ENCODE measurements around the gene MTF2. TPM values are rescaled to one million over a fixed set of nuclear protein-coding genes. Genes with fewer than 3 reads are reported as not detected.
A peak's percentile ranks its signal among the peaks of the same experiment; 100 is the strongest.

Gene MTF2
- total RNA-seq, 2 donors from 2014 or later: 85.0 to 103 TPM

GRCh38 chr1:93109578-93109977 lies 30.5 kb downstream of the MTF2 start:
- peaks cover 18% of the 10 kb centered on the region for H3K9me3 Mint-ChIP-seq
- no peak overlapping the region for H3K27ac ChIP-seq (ENCODE audit: low read depth, low read length)
- 94 to 99% methylated on average over 2 of the region's 2 CpGs for WGBS, 2 experiments (ENCODE audit: insufficient coverage in 1 of 2, insufficient read length in 1 of 2)

GRCh38 chr1:93111065-93111464 lies 32.0 kb downstream of the MTF2 start:
- Mint-ChIP-seq H3K4me3 (no peak overlapping the region), H3K4me1 (peaks cover 5% of the 10 kb centered on the region), H3K9me3 (peaks cover 14% of the 10 kb centered on the region), H3K27ac (no peak overlapping the region), H3K27me3 (ENCODE audit: insufficient read depth) (no peaks in the 10 kb centered on the region), H3K36me3 (ENCODE audit: low read depth) (peaks cover 51% of the 10 kb centered on the region)
- peaks cover 83% of the 10 kb centered on the region for H3K36me3 ChIP-seq (ENCODE audit: control insufficient read depth, insufficient read depth, low read length)
- TF ChIP-seq, protein P1, sequence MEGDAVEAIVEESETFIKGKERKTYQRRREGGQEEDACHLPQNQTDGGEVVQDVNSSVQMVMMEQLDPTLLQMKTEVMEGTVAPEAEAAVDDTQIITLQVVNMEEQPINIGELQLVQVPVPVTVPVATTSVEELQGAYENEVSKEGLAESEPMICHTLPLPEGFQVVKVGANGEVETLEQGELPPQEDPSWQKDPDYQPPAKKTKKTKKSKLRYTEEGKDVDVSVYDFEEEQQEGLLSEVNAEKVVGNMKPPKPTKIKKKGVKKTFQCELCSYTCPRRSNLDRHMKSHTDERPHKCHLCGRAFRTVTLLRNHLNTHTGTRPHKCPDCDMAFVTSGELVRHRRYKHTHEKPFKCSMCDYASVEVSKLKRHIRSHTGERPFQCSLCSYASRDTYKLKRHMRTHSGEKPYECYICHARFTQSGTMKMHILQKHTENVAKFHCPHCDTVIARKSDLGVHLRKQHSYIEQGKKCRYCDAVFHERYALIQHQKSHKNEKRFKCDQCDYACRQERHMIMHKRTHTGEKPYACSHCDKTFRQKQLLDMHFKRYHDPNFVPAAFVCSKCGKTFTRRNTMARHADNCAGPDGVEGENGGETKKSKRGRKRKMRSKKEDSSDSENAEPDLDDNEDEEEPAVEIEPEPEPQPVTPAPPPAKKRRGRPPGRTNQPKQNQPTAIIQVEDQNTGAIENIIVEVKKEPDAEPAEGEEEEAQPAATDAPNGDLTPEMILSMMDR (conservative IDR thresholded peaks at IDR 0.05): no peak
- 90% methylated on average over 1 of the region's 1 CpG; no CpG with 5 or more reads in 1 of the 2 experiments for WGBS, 2 experiments (ENCODE audit: insufficient coverage in 1 of 2, insufficient read length in 1 of 2)
- no peak for DNase-seq
- no peak overlapping the region for H3K4me3 ChIP-seq (ENCODE audit: low read length)
- no peak overlapping the region for H3K27ac ChIP-seq (ENCODE audit: low read depth, low read length)
- no peaks in the 10 kb centered on the region for H3K4me1 ChIP-seq (ENCODE audit: control insufficient read depth, insufficient read depth, low read length)
- peaks cover 29% of the 10 kb centered on the region for H3K9me3 ChIP-seq (ENCODE audit: control insufficient read depth, low read length)
- H3K27me3 ChIP-seq (ENCODE audit: control insufficient read depth, insufficient read depth, low read length, poor library complexity, severe bottlenecking): no peaks in the 10 kb centered on the region
- no peak overlapping the region for H3K9ac ChIP-seq (ENCODE audit: extremely low read depth, low read length, poor library complexity, severe bottlenecking)

More at GRCh38 chr1:93109578-93109977, 30.5 kb downstream of the MTF2 start:
- Histone ChIP-seq H3K4me1 (ENCODE audit: control insufficient read depth, insufficient read depth, low read length) (no peaks in the 10 kb centered on the region), H3K9ac (ENCODE audit: extremely low read depth, low read length, poor library complexity, severe bottlenecking) (no peak overlapping the region), H3K27me3 (ENCODE audit: control insufficient read depth, insufficient read depth, low read length, poor library complexity, severe bottlenecking) (no peaks in the 10 kb centered on the region), H3K9me3 (ENCODE audit: control insufficient read depth, low read length) (peaks cover 29% of the 10 kb centered on the region), H3K36me3 (ENCODE audit: control insufficient read depth, insufficient read depth, low read length) (peaks cover 81% of the 10 kb centered on the region), H3K4me3 (ENCODE audit: low read length) (no peak overlapping the region)
- Mint-ChIP-seq H3K4me3 (no peak overlapping the region), H3K27ac (no peak overlapping the region), H3K4me1 (peaks cover 5% of the 10 kb centered on the region), H3K27me3 (ENCODE audit: insufficient read depth) (no peaks in the 10 kb centered on the region), H3K36me3 (ENCODE audit: low read depth) (peaks cover 56% of the 10 kb centered on the region)
- TF ChIP-seq, protein P1 (conservative IDR thresholded peaks at IDR 0.05): no peak
- DNase-seq: no peak

GRCh38 chr1:93111561-93111960 lies 32.5 kb downstream of the MTF2 start:
- Mint-ChIP-seq H3K27ac (peak overlapping the region; percentile 44), H3K4me1 (peaks cover 5% of the 10 kb centered on the region), H3K9me3 (peaks cover 13% of the 10 kb centered on the region), H3K36me3 (ENCODE audit: low read depth) (peaks cover 51% of the 10 kb centered on the region), H3K27me3 (ENCODE audit: insufficient read depth) (no peaks in the 10 kb centered on the region), H3K4me3 (no peak overlapping the region)
- H3K27me3 ChIP-seq (ENCODE audit: control insufficient read depth, insufficient read depth, low read length, poor library complexity, severe bottlenecking): no peaks in the 10 kb centered on the region
- peaks cover 83% of the 10 kb centered on the region for H3K36me3 ChIP-seq (ENCODE audit: control insufficient read depth, insufficient read depth, low read length)
- no peak overlapping the region for H3K4me3 ChIP-seq (ENCODE audit: low read length)
- no peak overlapping the region for H3K9ac ChIP-seq (ENCODE audit: extremely low read depth, low read length, poor library complexity, severe bottlenecking)
- no peak for DNase-seq
- peaks cover 24% of the 10 kb centered on the region for H3K9me3 ChIP-seq (ENCODE audit: control insufficient read depth, low read length)
- no peaks in the 10 kb centered on the region for H3K4me1 ChIP-seq (ENCODE audit: control insufficient read depth, insufficient read depth, low read length)
- no peak overlapping the region for H3K27ac ChIP-seq (ENCODE audit: low read depth, low read length)
- TF ChIP-seq, protein P1 (conservative IDR thresholded peaks at IDR 0.05): no peak

Measured in endodermal cell (in vitro differentiated cells).